ENCODE results near the gene METTL26. TPM values are rescaled to one million over a fixed set of nuclear protein-coding genes. Genes with fewer than 3 reads are reported as not detected.
A peak's percentile ranks its signal among the peaks of the same experiment; 100 is the strongest.

METTL26 gene
- total and polyA plus RNA-seq, 9 of the 15 experiments (the other 6 are each of a cell fraction or from before 2014, with no cell fraction given): 7.3 to 262 (median 80.9) TPM

GRCh38 chr16:667113-667779 lies 31.1 kb upstream of the METTL26 start (continued):
- TF ChIP-seq IRF2 (CRISPR knock-in tag; IDR thresholded peaks at IDR 0.05) (peak; percentile 86), ETS1 (conservative IDR thresholded peaks at IDR 0.05; ENCODE audit: control insufficient read depth, low read depth, low read length) (0 out of 2 replicates have a peak, but pooled peaks have one; percentile 24), DEAF1 (CRISPR knock-in tag; IDR thresholded peaks at IDR 0.05) (no peak), DLX4 (CRISPR knock-in tag; IDR thresholded peaks at IDR 0.05) (no peak), ZNF140 (CRISPR knock-in tag; IDR thresholded peaks at IDR 0.05) (no peak), ZNF282 (CRISPR knock-in tag; IDR thresholded peaks at IDR 0.05) (peak; percentile 67), FOXP1 (CRISPR knock-in tag; IDR thresholded peaks at IDR 0.05) (no peak), PHF8 (IDR thresholded peaks at IDR 0.05; ENCODE audit: borderline replicate concordance, low read length) (no peak)
